ENCODE measurements around the gene PDE11A. TPM values are rescaled to one million over a fixed set of nuclear protein-coding genes. Genes with fewer than 3 reads are reported as not detected.
A peak's percentile ranks its signal among the peaks of the same experiment; 100 is the strongest.

PDE11A gene
- total and polyA plus RNA-seq, 4 experiments from 2014 or later, result not detected

- peaks cover 25% of the 10 kb centered on the region for H3K4me1 ChIP-seq (ENCODE audit: insufficient read depth, low read length)
- peaks cover 0 to 7% (median 0%) of the 10 kb centered on the region in 8 donors for H3K9me3 Mint-ChIP-seq
- no peaks in the 10 kb centered on the region for H3K36me3 Mint-ChIP-seq
- peak overlapping the region in 6 of 8 donors; percentile 30 to 72 (median 58) for H3K4me3 Mint-ChIP-seq
- no peaks in the 10 kb centered on the region for H3K36me3 ChIP-seq (ENCODE audit: insufficient read depth, low read length)
- H3K27ac ChIP-seq (ENCODE audit: low read depth, low read length), result no peak overlapping the region
- no peaks in the 10 kb centered on the region for H3K27me3 ChIP-seq (ENCODE audit: insufficient read depth, low read length)
- peak in 4 of 5 donors; percentile 22 to 46 (median 30) for DNase-seq
- H3K4me1 Mint-ChIP-seq, result peaks cover 4 to 39% (median 23%) of the 10 kb centered on the region in 4 donors
- H3K27ac Mint-ChIP-seq, result peak overlapping the region in 5 of 7 donors; percentile 25 to 69 (median 35)
- intact Hi-C loops (cut with micrococcal nuclease), result no loop called here
- H3K9me3 ChIP-seq (ENCODE audit: control insufficient read depth in 1 of 2, low read length in 2 of 2), result no peaks in the 10 kb centered on the region
- ChIA-PET POLR2A (ENCODE audit: partially characterized antibody) (interaction anchor here (1.6 kb wide), 1 partner anchor 521 kb away, joined by 4 read pairs; no protein-coding TSS in a partner anchor), CTCF (ENCODE audit: partially characterized antibody) (interaction anchor here (1.0 to 1.3 kb wide), 5 partner anchors 11 to 60 kb away, joined by 3 to 10 read pairs (median 5); no protein-coding TSS in a partner anchor)
- H3K4me3 ChIP-seq (ENCODE audit: low read length in 2 of 2), result peak overlapping the region in 1 of 2 donors; percentile 19
- peaks cover 0 to 12% of the 10 kb centered on the region in 2 donors for H3K27me3 Mint-ChIP-seq
These were observed 288.5 kb downstream of the PDE11A start for GRCh38 chr2:177783835-177784744.

GRCh38 chr2:177783091-177783490 lies 289.5 kb downstream of the PDE11A start:
- Histone ChIP-seq H3K36me3 (ENCODE audit: insufficient read depth, low read length) (no peaks in the 10 kb centered on the region), H3K27ac (ENCODE audit: low read depth, low read length) (no peak overlapping the region), H3K4me3 (ENCODE audit: low read length in 2 of 2) (no peak overlapping the region), H3K4me1 (ENCODE audit: insufficient read depth, low read length) (peaks cover 25% of the 10 kb centered on the region), H3K9me3 (ENCODE audit: control insufficient read depth in 1 of 2, low read length in 2 of 2) (no peaks in the 10 kb centered on the region), H3K27me3 (ENCODE audit: insufficient read depth, low read length) (no peaks in the 10 kb centered on the region)
- DNase-seq, result no peak
- peak overlapping the region in 2 of 7 donors; percentile 26 to 69 for H3K27ac Mint-ChIP-seq
- no peaks in the 10 kb centered on the region for H3K36me3 Mint-ChIP-seq
- peaks cover 0 to 7% (median 0%) of the 10 kb centered on the region in 8 donors for H3K9me3 Mint-ChIP-seq
- peaks cover 0 to 12% of the 10 kb centered on the region in 2 donors for H3K27me3 Mint-ChIP-seq
- ChIA-PET CTCF (ENCODE audit: partially characterized antibody) (interaction anchor here (1.0 to 1.2 kb wide), 3 partner anchors 10 to 59 kb away, joined by 3 to 10 read pairs (median 4); no protein-coding TSS in a partner anchor), POLR2A (ENCODE audit: partially characterized antibody) (interaction anchor here (1.6 kb wide), 1 partner anchor 520 kb away, joined by 4 read pairs; no protein-coding TSS in a partner anchor)
- peak overlapping the region in 1 of 8 donors; percentile 72 for H3K4me3 Mint-ChIP-seq
- intact Hi-C loops (cut with micrococcal nuclease), result no loop called here
- H3K4me1 Mint-ChIP-seq, result peaks cover 4 to 41% (median 23%) of the 10 kb centered on the region in 4 donors

GRCh38 chr2:177782613-177783012 lies 290.0 kb downstream of the PDE11A start:
- intact Hi-C loops (cut with micrococcal nuclease), result no loop called here
- no peak overlapping the region for H3K27ac Mint-ChIP-seq
- CTCF ChIA-PET (ENCODE audit: partially characterized antibody), result interaction anchor here (0.7 to 1.2 kb wide), 3 partner anchors 19 to 59 kb away, joined by 3 to 4 read pairs (median 3); no protein-coding TSS in a partner anchor
- H3K27me3 Mint-ChIP-seq, result peaks cover 0 to 12% of the 10 kb centered on the region in 2 donors
- H3K36me3 ChIP-seq (ENCODE audit: insufficient read depth, low read length), result no peaks in the 10 kb centered on the region
- POLR2A ChIA-PET (ENCODE audit: partially characterized antibody), result no interaction called here
- no peak overlapping the region for H3K27ac ChIP-seq (ENCODE audit: low read depth, low read length)
- peaks cover 4 to 43% (median 23%) of the 10 kb centered on the region in 4 donors for H3K4me1 Mint-ChIP-seq
- no peaks in the 10 kb centered on the region for H3K36me3 Mint-ChIP-seq
- peaks cover 25% of the 10 kb centered on the region for H3K4me1 ChIP-seq (ENCODE audit: insufficient read depth, low read length)
- no peak for DNase-seq
- no peaks in the 10 kb centered on the region for H3K27me3 ChIP-seq (ENCODE audit: insufficient read depth, low read length)
- H3K9me3 ChIP-seq (ENCODE audit: control insufficient read depth in 1 of 2, low read length in 2 of 2), result no peaks in the 10 kb centered on the region
- no peak overlapping the region for H3K4me3 Mint-ChIP-seq
- H3K4me3 ChIP-seq (ENCODE audit: low read length in 2 of 2), result no peak overlapping the region
- H3K9me3 Mint-ChIP-seq, result peaks cover 0 to 7% (median 0%) of the 10 kb centered on the region in 8 donors

GRCh38 chr2:177778472-177778871 lies 294.1 kb downstream of the PDE11A start:
- intact Hi-C loops (cut with micrococcal nuclease), result no loop called here
- POLR2A ChIA-PET (ENCODE audit: partially characterized antibody), result no interaction called here
- Histone ChIP-seq H3K4me1 (ENCODE audit: insufficient read depth, low read length) (peaks cover 9% of the 10 kb centered on the region), H3K27ac (ENCODE audit: low read depth, low read length) (no peak overlapping the region), H3K4me3 (ENCODE audit: low read length in 2 of 2) (no peak overlapping the region), H3K36me3 (ENCODE audit: insufficient read depth, low read length) (no peaks in the 10 kb centered on the region), H3K27me3 (ENCODE audit: insufficient read depth, low read length) (no peaks in the 10 kb centered on the region), H3K9me3 (ENCODE audit: control insufficient read depth in 1 of 2, low read length in 2 of 2) (no peaks in the 10 kb centered on the region)
- peaks cover 0 to 23% (median 9%) of the 10 kb centered on the region in 4 donors for H3K4me1 Mint-ChIP-seq
- H3K27me3 Mint-ChIP-seq, result peaks cover 0 to 7% of the 10 kb centered on the region in 2 donors
- no peak for DNase-seq
- H3K36me3 Mint-ChIP-seq, result no peaks in the 10 kb centered on the region
- peaks cover 0 to 4% (median 0%) of the 10 kb centered on the region in 8 donors for H3K9me3 Mint-ChIP-seq
- H3K4me3 Mint-ChIP-seq, result no peak overlapping the region
- CTCF ChIA-PET (ENCODE audit: partially characterized antibody), result interaction anchor here (0.8 kb wide), 1 partner anchor 295 kb away, joined by 3 read pairs; no protein-coding TSS in a partner anchor
- H3K27ac Mint-ChIP-seq, result no peak overlapping the region

- H3K27ac Mint-ChIP-seq, result no peak overlapping the region
- no peaks in the 10 kb centered on the region for H3K9me3 ChIP-seq (ENCODE audit: control insufficient read depth in 1 of 2, low read length in 2 of 2)
- no peaks in the 10 kb centered on the region for H3K27me3 ChIP-seq (ENCODE audit: insufficient read depth, low read length)
- peaks cover 3 to 6% of the 10 kb centered on the region in 2 donors for H3K27me3 Mint-ChIP-seq
- peak; percentile 14 to 45 (median 24) for DNase-seq
- no peak overlapping the region for H3K4me3 Mint-ChIP-seq
- intact Hi-C loops (cut with micrococcal nuclease), result loop anchor here (1.0 to 5.0 kb wide), 3 partner anchors 86 to 210 kb away; no protein-coding TSS in a partner anchor
- H3K36me3 ChIP-seq (ENCODE audit: insufficient read depth, low read length), result no peaks in the 10 kb centered on the region
- POLR2A ChIA-PET (ENCODE audit: partially characterized antibody), result interaction anchor here (0.6 kb wide), 1 partner anchor 560 kb away, joined by 3 read pairs; no protein-coding TSS in a partner anchor
- no peaks in the 10 kb centered on the region for H3K9me3 Mint-ChIP-seq
- H3K4me1 ChIP-seq (ENCODE audit: insufficient read depth, low read length), result no peaks in the 10 kb centered on the region
- CTCF ChIA-PET (ENCODE audit: partially characterized antibody), result interaction anchor here (0.6 to 3.5 kb wide), 14 partner anchors 9 to 437 kb away, joined by 3 to 31 read pairs (median 4); no protein-coding TSS in a partner anchor
- no peak overlapping the region for H3K27ac ChIP-seq (ENCODE audit: low read depth, low read length)
- peaks cover 0 to 2% (median 0%) of the 10 kb centered on the region in 4 donors for H3K4me1 Mint-ChIP-seq
- H3K36me3 Mint-ChIP-seq, result no peaks in the 10 kb centered on the region
- no peak overlapping the region for H3K4me3 ChIP-seq (ENCODE audit: low read length in 2 of 2)
These were observed 300.0 kb downstream of the PDE11A start for GRCh38 chr2:177772529-177772928.

- Histone ChIP-seq H3K36me3 (ENCODE audit: insufficient read depth, low read length) (no peaks in the 10 kb centered on the region), H3K4me3 (ENCODE audit: low read length in 2 of 2) (no peak overlapping the region), H3K27me3 (ENCODE audit: insufficient read depth, low read length) (no peaks in the 10 kb centered on the region), H3K27ac (ENCODE audit: low read depth, low read length) (no peak overlapping the region), H3K9me3 (ENCODE audit: control insufficient read depth in 1 of 2, low read length in 2 of 2) (no peaks in the 10 kb centered on the region), H3K4me1 (ENCODE audit: insufficient read depth, low read length) (no peaks in the 10 kb centered on the region)
- Mint-ChIP-seq H3K36me3 (no peaks in the 10 kb centered on the region), H3K27ac (no peak overlapping the region), H3K9me3 (no peaks in the 10 kb centered on the region), H3K4me3 (no peak overlapping the region), H3K27me3 (peaks cover 3 to 6% of the 10 kb centered on the region in 2 donors), H3K4me1 (peaks cover 0 to 2% (median 0%) of the 10 kb centered on the region in 4 donors)
- ChIA-PET CTCF (ENCODE audit: partially characterized antibody) (interaction anchor here (3.5 kb wide), 1 partner anchor 8 kb away, joined by 28 read pairs; no protein-coding TSS in a partner anchor), POLR2A (ENCODE audit: partially characterized antibody) (no interaction called here)
- DNase-seq, result no peak
- intact Hi-C loops (cut with micrococcal nuclease), result loop anchor here (5.0 kb wide), 1 partner anchor 211 kb away; no protein-coding TSS in a partner anchor
These were observed 301.4 kb downstream of the PDE11A start for GRCh38 chr2:177771191-177771590.
